HUES6 (cell line): ENCODE data around the gene POLE2.
"Not testable (repeated sequence)": the region's sequence is repeated elsewhere in the genome, so short reads cannot be mapped to it uniquely, and the experiment has no call there.

Experiments used
- H3K27ac ChIP-seq: 2 replicates; pipeline ENCODE4 v1.7.0; 2013; ENCODE audit warnings: low read depth, mild to moderate bottlenecking, low read length, inconsistent platforms
- H3K27me3 ChIP-seq: 2 replicates; pipeline ENCODE4 v1.6.1; 2013; ENCODE audit warnings: low read length; ENCODE audit not compliant: control insufficient read depth, insufficient read depth
- H3K36me3 ChIP-seq: 2 replicates; pipeline ENCODE4 v1.6.1; 2013; ENCODE audit warnings: low read length; ENCODE audit not compliant: control insufficient read depth, insufficient read depth
- H3K4me1 ChIP-seq: 2 replicates; pipeline ENCODE4 v1.6.1; 2013; ENCODE audit warnings: low read length; ENCODE audit not compliant: control insufficient read depth, insufficient read depth
- H3K4me3 ChIP-seq: 2 replicates; pipeline ENCODE4 v1.5.1; 2013; ENCODE audit warnings: low read depth, low read length
- H3K9ac ChIP-seq: one replicate; pipeline ENCODE4 v1.6.1; 2013; ENCODE audit warnings: mild to moderate bottlenecking, low read length
- H3K9me3 ChIP-seq: 2 replicates; pipeline ENCODE4 v1.6.1; 2013; ENCODE audit warnings: low read depth, low read length; ENCODE audit not compliant: control insufficient read depth, insufficient read depth

POLE2 gene

DNA sequence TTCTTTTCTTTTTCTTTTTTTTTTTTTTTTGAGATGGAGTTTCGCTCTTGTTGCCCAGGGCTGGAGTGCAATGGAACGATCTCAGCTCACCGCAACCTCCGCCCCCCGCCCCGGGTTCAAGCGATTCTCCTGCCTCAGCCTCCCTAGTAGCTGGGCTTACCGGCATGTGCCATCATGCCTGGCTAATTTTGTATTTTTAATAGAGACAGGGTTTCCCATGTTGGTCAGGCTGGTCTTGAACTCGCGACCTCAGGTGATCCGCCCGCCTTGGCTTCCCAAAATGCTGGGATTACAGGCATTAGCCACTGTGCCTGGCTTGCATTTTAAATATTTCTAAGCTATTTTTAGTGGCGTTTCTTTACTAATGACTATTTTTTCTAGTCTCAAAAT lies 5.7 kb upstream of the POLE2 start:
- H3K27me3 ChIP-seq: peaks cover 19% of the 10 kb centered on the region
- H3K27ac ChIP-seq, H3K4me1 ChIP-seq, H3K9me3 ChIP-seq, H3K36me3 ChIP-seq: not testable (repeated sequence)
- peak overlapping the region; percentile 9 for H3K9ac ChIP-seq
- H3K4me3 ChIP-seq: peak overlapping the region; percentile 93

GRCh38 chr14:49692811-49693734 lies 5.1 kb upstream of the POLE2 start, which contains the start of gene KLHDC1:
Gene KLHDC1 (plus strand): TSS chr14:49693120. CDS start chr14:49693195, 75 bp downstream.
- H3K4me1 ChIP-seq: peaks cover 14% of the 10 kb centered on the region
- H3K9ac ChIP-seq: peak within 1 kb of the TSS; percentile 89
- no peaks in the 10 kb centered on the region for H3K9me3 ChIP-seq
- peaks cover 19% of the 10 kb centered on the region for H3K27me3 ChIP-seq
- no peak within 1 kb of the TSS; the same call in 1 of the 2 replicates for H3K27ac ChIP-seq
- H3K4me3 ChIP-seq: peak within 1 kb of the TSS; percentile 93
- H3K36me3 ChIP-seq: no peaks in the 10 kb centered on the region

DNA sequence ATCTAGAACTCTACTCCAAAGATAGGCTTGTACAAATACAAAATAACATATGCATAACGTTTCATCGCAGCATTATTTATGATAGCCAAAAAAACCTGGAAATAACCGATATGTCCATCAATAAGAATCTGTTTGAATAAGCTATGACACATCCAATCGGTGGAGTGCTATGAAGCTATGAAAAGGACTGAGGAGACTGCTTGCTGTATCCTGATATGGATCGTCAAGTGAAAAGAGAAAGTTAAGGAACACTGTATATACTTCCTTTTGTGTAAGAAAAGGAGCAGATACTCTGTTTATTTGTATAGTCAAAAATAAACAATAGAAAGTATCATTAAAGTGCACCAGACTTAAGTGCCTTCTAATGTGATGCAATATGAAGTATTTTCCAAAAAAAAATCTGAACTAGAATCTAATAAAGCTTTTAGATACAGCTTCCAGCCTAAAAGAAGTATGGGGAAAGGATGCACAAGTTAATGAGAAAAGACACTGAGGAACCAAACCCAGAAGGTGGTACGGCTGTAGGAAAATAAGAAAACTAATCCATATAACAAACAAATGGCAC lies 4.3 kb upstream of the POLE2 start:
- H3K4me3 ChIP-seq: peak overlapping the region; percentile 93
- no peaks in the 10 kb centered on the region for H3K9me3 ChIP-seq
- H3K27me3 ChIP-seq: peaks cover 19% of the 10 kb centered on the region
- no peak overlapping the region for H3K27ac ChIP-seq
- no peaks in the 10 kb centered on the region for H3K36me3 ChIP-seq
- peaks cover 14% of the 10 kb centered on the region for H3K4me1 ChIP-seq
- H3K9ac ChIP-seq: no peak overlapping the region

DNA sequence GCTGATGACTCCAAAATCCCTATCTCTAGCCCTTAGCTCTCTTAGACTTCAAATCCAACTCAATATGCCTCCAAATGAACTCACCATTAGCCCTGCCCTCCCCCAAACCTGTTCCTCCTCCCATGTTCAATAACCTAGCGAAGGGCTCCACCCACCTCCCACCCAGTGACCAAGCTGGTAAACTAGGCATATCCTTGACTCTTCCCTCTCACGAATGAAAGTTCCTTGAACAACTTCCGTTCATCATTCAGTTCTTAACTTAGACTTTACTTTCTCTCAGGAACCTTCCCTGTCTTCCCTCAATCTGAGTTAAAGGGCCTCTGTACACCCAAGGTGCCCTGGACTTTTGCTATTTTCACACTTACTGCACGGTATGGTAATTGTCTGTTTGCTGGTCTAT lies 3.0 kb upstream of the POLE2 start:
- Histone ChIP-seq H3K4me3 (peak overlapping the region; percentile 93), H3K9me3 (no peaks in the 10 kb centered on the region), H3K4me1 (peaks cover 14% of the 10 kb centered on the region), H3K9ac (no peak overlapping the region), H3K27me3 (peaks cover 19% of the 10 kb centered on the region), H3K36me3 (no peaks in the 10 kb centered on the region), H3K27ac (no peak overlapping the region)

DNA sequence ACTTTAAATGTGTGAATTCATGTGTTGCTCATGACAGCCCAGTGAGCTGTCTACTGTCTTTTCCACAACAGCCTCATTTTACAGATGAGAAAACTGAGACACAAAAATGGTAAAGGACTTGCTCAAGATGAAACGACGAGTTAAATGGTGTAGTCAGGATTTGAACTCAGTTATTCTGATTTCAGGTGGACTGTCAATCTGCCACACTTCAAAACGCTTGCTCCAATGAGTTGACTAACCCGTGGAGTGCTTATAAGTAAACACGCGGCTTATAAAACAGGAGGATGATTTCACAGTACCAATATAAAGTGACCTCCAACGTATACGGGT lies 652 bp upstream of the POLE2 start:
- peak overlapping the region; percentile 94 for H3K9ac ChIP-seq

DNA sequence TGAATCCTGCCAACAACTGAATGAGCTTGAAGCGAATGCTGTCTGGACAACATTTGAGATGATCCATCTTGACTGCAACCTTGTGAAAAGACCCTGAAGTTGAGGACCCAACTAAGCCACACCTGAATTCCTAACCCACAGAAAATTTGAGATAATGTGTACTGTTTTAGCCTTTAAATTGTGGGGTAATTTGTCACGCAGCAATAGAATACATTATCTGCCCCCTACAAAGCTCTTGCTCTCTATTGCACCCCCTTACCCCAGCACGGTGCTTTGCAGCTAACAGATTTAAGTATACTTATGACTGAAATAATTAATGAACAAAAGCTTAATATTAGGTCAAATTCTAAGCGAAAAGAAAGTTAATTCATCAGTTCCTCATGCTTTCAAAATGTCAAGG lies 1.6 kb downstream of the POLE2 start:
- H3K27me3 ChIP-seq: peaks cover 4% of the 10 kb centered on the region; the same call in 1 of the 2 replicates
- no peaks in the 10 kb centered on the region for H3K9me3 ChIP-seq
- H3K9ac ChIP-seq: no peak overlapping the region
- H3K4me3 ChIP-seq: no peak overlapping the region
- peaks cover 16% of the 10 kb centered on the region for H3K36me3 ChIP-seq
- peaks cover 12% of the 10 kb centered on the region for H3K4me1 ChIP-seq
- H3K27ac ChIP-seq: no peak overlapping the region

More for the DNA sequence above, 652 bp upstream of the POLE2 start:
- Histone ChIP-seq H3K36me3 (peaks cover under 1% of the 10 kb centered on the region; the same call in 1 of the 2 replicates), H3K4me1 (peaks cover 14% of the 10 kb centered on the region), H3K4me3 (peak overlapping the region; percentile 72), H3K27ac (no peak overlapping the region; the same call in 1 of the 2 replicates), H3K9me3 (no peaks in the 10 kb centered on the region), H3K27me3 (peaks cover 19% of the 10 kb centered on the region)

GRCh38 chr14:49679271-49679670 lies 8.7 kb downstream of the POLE2 start:
- H3K4me1 ChIP-seq: no peaks in the 10 kb centered on the region
- peaks cover 62% of the 10 kb centered on the region for H3K36me3 ChIP-seq
- H3K4me3 ChIP-seq: no peak overlapping the region
- H3K27ac ChIP-seq: no peak overlapping the region
- no peaks in the 10 kb centered on the region for H3K9me3 ChIP-seq
- H3K9ac ChIP-seq: no peak overlapping the region
- no peaks in the 10 kb centered on the region for H3K27me3 ChIP-seq

- Histone ChIP-seq H3K27me3 (no peaks in the 10 kb centered on the region), H3K4me3 (no peak overlapping the region), H3K9me3 (no peaks in the 10 kb centered on the region), H3K27ac (no peak overlapping the region), H3K9ac (no peak overlapping the region), H3K36me3 (peaks cover 68% of the 10 kb centered on the region), H3K4me1 (no peaks in the 10 kb centered on the region)
Measured at GRCh38 chr14:49677643-49678042, 10.4 kb downstream of the POLE2 start.

- H3K36me3 ChIP-seq: peaks cover 50% of the 10 kb centered on the region
- no peaks in the 10 kb centered on the region for H3K27me3 ChIP-seq
- H3K9ac ChIP-seq: no peak overlapping the region
- H3K9me3 ChIP-seq: no peaks in the 10 kb centered on the region
- H3K4me3 ChIP-seq: no peak overlapping the region
- H3K27ac ChIP-seq: no peak overlapping the region
- no peaks in the 10 kb centered on the region for H3K4me1 ChIP-seq
Measured at GRCh38 chr14:49673586-49673985, 14.4 kb downstream of the POLE2 start.

GRCh38 chr14:49670475-49670874 lies 17.5 kb downstream of the POLE2 start:
- H3K4me1 ChIP-seq: no peaks in the 10 kb centered on the region
- H3K27me3 ChIP-seq: no peaks in the 10 kb centered on the region
- H3K27ac ChIP-seq: no peak overlapping the region
- H3K9ac ChIP-seq: no peak overlapping the region
- H3K36me3 ChIP-seq: peaks cover 37% of the 10 kb centered on the region
- no peaks in the 10 kb centered on the region for H3K9me3 ChIP-seq
- no peak overlapping the region for H3K4me3 ChIP-seq
